Stimulated activated CD4-positive, alpha-beta T cell treated with anti-CD3 and anti-CD28 coated beads, TNF-alpha, amount 100 ng/mL, for 24 hours (primary cell): Measurements from ENCODE around the gene KCP.
A peak's percentile ranks its signal among the peaks of the same experiment; 100 is the strongest.

Source experiments
- DNase-seq, 3 experiments: peaks; one replicate each; pipeline ENCODE4 v3.0.0-alpha.2; 2020; ENCODE audit warnings: low read depth in 3 of 3

KCP gene

DNA sequence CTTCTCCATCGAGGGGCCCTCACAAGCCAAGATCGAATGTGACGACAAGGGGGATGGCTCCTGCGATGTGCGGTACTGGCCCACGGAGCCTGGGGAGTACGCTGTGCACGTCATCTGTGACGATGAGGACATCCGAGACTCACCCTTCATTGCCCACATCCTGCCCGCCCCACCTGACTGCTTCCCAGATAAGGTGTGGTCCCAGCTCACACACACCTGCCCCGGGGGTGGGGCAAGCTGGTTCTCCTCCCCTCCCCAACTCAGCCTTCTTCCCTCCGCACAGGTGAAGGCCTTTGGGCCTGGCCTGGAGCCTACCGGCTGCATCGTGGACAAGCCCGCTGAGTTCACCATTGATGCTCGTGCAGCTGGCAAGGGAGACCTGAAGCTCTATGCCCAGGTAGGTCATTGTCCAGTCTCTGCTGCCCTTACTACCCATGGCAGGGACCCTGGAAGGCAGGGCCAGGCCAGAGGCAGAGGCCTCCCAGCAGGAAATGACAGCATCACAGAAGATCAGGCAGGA is 69.3 kb downstream of the KCP start:
- DNase-seq = no peak

DNA sequence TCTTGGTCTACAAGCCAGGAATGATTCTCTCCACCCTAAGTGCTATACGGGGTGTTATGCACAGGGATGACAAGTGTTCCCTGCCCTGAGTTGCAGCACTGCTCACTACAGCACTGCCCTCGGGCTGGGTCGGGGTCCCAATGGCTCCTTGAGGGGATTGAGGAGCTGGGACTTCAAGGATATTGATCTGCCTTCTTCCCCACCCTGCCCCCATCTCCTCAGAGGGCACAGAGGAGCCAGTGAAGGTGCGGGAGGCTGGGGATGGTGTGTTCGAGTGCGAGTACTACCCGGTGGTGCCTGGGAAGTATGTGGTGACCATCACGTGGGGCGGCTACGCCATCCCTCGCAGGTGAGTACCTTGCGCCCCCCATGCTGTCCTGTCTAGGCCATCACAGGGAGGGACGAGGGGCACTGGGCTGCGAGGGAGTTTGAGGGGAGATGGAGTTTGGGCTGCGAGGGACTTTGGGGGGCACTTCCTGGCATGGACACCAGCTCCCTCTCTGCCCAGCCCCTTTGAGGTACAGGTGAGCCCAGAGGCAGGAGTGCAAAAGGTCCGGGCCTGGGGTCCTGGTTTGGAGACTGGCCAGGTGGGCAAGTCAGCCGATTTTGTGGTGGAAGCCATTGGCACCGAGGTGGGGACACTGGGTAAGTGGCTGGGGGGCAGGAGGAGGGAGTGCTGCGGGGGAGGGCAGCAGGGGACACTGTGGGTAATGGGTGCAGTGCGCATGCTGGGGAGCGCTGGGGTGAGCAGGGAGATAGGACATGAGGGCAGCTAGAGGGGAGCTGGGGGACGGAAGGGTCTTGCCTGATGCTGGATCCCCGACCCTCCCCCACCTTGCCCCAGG is 70.0 kb downstream of the KCP start:
- no peak for DNase-seq

DNA sequence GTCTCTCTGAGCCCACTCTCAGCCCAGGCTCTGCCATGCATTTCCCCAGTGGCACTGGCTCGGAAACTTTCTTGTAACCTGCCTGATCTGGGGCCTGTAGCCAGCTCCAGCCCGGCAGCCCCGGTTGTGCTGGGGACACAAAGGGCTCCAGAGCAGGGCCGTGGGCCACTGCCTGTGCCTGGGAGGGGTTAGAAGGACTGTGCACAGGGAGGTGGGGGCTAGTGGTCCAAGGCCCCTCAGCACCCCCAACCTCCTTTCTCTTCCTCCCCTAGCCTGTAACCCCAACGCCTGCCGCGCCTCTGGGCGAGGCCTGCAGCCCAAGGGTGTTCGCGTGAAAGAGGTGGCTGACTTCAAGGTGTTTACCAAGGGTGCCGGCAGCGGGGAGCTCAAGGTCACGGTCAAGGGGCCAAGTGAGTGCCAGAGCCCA is 70.7 kb downstream of the KCP start:
- no peak for DNase-seq

DNA sequence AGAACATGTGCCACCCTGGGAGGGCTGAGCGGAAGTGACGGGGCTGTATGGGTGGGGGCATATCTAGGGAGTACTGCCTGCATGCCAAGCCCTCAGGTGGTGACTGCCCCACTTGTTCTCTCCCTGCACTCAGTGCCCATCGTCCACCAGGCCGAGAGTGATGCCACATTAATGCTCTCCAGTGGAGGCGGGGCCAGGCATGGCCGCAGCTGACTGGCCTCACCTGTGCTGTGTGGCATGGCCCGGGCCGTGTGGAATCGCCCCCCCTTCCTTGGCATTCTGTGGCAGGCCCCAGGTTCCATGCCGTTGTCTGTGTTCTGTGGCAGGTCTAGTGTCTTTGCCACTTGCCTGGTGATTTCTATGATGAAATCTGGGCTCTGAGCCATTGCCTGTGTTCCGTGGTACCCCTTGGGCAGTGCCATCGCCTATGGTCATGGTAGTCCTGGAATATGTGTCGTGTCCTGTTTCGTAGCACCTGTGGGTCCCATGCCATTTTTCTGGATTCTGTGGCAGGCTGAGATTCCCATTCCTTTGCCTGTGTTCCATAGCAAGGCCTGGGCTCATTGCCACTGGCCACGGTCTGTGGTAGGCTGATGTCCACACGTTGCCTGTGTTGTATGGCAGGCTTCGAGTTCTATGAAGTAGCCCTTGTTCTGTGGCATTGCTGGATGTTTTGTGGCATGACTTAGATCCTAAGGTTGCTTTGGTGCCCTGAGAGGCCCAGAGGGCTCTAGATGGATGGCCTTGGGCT is 71.4 kb downstream of the KCP start:
- DNase-seq = no peak

DNA sequence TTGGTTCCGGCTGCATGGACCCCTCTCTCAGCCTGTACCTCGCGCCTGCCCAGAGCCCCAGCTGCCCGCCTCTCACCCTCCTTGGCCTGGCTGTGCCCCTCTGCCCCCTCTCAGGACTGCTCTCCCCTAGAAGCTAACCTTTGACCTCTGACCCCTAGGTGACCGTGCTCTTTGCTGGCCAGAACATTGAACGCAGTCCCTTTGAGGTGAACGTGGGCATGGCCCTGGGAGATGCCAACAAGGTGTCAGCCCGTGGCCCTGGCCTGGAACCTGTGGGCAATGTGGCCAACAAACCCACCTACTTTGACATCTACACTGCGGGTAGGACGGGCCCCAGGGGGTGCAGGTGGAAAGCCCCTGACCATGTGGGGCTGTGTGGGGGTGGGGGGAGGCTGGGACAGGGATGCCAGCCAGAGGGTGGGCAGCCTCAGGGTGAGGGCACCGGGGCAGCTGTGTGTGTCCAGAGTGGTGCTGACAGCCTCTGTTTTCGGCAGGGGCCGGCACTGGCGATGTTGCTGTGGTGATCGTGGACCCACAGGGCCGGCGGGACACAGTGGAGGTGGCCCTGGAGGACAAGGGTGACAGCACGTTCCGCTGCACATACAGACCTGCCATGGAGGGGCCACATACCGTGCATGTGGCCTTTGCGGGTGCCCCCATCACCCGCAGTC is 72.3 kb downstream of the KCP start:
- DNase-seq = no peak

DNA sequence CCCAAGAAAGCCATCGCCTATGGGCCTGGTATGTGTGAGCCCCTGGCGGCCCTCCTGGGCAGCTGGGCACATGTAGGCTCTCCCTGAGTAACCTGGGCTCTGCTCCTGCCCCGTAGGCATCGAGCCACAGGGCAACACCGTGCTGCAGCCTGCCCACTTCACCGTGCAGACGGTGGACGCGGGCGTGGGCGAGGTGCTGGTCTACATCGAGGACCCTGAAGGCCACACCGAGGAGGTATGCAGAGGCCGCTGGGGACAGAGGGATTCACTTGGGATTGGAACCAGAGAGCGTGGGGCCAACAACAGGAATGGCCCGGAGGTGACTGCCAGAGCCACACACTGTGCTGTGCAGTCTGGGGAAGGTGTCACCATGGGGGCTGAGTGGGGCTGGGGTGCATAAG is 73.0 kb downstream of the KCP start:
- DNase-seq = no peak

DNA sequence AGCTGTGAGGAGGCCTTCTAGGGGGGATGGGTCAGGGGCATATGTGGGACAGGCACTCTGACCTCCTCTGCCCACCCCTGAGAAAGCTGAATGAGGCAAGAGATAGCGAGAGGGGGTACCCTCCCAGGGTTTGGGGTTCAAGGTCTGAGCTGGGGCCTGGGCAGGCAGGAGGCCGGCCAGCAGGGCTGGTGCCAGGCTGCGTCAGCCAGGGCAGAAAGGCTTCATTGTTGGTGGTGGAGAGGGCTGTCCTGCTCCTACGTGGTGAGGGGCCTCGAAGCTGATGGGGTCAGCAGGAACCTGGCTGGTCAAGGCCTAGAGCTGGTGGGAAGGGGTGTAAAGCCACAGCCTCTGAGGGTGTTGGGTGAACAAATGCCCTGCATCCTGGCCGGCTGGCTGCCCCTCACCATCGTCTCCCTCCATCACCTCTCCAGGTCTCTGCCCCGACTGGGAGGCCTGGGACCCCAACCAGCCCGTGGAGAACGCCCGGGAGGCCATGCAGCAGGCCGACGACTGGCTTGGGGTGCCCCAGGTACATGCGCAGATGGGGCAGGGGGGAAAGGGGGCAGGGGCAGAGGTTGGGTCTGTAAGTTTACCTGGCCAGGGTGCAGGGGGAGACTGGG is 73.7 kb downstream of the KCP start:
- no peak for DNase-seq

DNA sequence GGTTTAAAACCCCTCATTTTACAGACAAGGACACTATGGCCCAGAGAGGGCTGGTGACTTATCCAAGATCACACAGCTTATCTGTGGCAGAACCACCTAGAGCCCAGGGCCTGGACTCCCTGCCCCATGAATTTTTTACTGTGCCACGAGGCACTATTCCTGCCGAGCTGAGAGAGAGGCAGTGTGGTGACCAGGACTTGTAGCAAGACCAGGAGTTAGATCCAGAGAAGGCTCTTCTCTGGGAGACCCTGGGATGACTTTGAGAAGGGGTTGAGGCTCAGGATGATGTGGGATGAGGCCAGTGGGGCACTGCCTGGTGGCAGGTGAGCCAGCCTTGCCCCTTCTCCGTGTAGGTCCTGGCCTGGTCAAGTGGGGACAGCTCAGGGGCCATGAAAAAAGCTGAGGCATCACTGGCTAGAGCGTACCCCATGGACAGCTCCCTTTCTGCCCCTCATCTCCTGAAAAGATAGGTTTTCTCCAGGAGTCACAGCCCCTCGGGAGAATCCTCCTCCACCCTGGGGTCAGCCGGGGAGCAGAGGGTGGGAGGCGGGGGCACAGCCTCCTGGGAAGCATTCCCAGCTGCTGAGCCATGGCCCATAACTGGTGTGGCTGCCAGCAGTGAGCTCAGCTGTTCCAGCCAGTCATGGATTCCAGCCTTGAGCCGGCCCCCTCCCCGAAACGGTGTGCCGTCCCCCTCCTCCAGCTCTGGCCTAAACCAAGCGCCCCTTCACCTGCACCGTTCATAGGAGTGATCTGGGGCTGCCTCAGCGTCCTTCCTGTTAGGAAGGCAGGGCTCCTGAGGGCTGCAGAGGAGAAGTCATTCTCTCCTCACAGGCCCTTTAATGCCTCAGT is 74.5 kb downstream of the KCP start:
- DNase-seq = no peak

DNA sequence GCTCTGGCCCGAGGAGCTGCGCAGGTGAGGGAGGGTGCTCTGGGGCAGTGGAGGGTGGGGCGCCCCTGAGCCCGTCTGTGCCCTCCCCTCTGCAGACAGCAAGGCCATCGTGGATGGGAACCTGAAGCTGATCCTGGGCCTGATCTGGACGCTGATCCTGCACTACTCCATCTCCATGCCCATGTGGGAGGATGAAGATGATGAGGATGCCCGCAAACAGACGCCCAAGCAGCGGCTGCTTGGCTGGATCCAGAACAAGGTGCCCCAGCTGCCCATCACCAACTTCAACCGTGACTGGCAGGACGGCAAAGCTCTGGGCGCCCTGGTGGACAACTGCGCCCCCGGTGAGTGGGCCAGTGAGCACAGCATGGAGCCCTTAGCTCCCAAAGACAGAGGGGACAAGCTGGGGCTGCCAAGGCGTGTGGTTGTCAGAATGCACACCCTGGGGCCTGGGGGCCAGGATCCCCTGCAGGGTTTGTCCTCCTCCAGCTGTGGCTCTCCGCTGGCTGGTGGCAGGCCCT is 75.2 kb downstream of the KCP start:
- no peak for DNase-seq

DNA sequence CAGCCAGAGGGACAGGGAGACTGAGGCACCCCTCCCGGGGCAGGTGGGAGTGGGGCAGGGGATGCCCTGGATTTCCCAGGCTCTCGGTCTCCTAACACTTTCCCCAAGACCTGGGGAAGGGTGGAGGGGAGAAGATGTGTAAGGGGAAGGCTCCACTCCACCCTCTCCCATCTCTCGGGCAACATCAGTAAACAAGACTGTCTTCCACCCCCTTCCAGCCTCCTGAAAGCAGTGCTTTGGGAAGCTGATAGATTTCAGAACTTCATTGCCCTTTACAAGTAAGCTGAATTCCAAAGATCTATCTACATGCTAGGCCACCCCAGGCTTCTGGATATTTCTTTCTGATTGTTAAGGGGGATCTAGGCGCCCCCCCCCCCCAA is 76.6 kb downstream of the KCP start:
- no peak for DNase-seq

DNA sequence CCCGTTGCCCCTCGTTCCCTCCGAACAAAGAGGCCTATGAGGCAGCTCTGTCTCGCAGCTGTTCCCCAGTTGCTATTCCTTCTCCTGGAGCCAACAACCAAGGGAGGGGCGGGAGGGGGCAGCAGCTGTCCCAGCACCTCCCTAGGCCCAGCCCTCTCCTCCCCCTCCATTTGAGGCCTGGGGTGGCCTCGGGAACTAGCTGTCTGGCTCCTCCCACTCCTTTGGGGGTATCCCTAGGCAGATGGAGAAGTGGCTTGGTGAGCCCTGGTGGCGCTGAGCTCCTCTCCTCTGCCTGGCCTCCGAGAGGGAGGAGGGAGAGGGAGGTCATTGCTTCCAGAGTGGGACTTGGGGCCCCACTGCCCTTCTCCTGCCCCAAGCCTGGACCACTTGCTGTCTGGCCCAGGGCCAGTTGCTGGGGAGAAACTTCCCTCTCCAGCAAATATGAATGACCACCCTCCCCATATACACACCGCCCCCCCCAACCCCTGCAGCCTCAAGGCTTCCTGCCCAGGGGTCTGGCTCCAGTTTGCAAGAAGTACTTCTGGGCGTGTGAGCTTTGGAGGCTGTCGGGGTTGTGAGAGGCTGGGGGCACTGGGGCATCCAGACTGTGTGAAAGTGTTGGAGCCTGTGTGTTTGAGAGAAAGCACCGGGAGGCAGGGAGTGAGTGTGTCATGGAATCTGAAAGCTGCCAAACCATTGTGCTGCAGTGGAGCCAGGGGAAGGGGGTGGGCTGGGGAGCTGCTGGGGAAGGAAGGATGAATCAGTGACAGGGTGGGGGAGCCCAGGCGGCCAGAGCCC is 77.2 kb downstream of the KCP start:
- no peak for DNase-seq

DNA sequence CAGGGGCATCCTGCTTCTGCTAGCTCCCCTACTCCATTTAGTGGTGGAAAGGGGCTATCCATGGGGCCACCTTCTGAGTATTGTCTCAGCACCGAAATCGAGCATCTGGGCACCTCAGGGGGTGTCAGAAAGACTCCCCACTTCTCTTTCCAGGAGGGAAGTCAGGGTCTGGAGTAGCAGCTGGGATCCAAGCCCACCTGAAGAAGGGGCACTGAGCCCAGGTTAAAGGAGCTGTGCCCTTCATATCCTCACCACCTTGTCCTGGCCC is 77.7 kb downstream of the KCP start:
- no peak for DNase-seq

DNA sequence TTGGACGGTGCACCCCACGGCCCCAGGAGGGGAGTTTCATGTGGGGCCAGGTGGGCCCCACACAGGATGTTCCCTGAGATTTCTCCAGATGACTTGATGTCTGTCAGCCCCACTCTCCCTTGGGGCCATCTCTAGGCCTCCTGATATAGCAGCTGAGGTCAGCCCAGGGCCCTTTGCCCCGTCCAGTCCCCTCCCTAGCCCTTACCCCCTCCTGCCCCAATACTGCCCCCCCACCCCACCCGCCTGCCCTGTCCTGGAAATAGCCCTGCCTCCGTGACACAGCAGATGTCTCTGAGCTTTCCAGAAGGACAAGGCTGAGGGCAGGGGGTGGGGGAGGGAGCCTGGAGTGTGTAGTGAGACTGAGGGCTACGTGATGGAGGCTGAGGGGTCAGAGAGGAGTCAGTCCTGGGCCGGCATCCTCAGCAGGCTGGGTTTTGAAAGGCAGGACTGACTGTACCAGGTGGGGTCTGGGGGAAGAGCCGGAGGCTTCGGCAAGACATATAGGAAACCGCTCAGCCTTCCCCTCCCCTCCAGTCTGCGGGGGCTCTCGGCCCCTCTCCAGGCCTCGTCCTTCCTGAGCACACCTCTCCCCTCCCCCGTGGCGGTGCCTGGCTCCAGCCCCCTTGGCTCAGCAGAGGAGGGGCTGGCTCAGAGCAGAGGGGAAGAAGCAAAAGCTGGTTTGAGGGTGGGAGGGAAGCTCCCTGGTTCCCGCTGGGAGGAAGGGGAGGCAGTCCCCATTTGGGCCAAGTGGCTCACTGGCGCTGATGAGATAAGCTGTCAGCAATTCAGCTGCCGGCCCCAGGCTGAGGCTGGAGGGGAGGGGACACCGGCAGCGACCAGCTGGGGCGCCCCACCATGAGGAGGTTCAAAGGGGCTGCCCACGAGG is 78.3 kb downstream of the KCP start:
- DNase-seq = no peak

DNA sequence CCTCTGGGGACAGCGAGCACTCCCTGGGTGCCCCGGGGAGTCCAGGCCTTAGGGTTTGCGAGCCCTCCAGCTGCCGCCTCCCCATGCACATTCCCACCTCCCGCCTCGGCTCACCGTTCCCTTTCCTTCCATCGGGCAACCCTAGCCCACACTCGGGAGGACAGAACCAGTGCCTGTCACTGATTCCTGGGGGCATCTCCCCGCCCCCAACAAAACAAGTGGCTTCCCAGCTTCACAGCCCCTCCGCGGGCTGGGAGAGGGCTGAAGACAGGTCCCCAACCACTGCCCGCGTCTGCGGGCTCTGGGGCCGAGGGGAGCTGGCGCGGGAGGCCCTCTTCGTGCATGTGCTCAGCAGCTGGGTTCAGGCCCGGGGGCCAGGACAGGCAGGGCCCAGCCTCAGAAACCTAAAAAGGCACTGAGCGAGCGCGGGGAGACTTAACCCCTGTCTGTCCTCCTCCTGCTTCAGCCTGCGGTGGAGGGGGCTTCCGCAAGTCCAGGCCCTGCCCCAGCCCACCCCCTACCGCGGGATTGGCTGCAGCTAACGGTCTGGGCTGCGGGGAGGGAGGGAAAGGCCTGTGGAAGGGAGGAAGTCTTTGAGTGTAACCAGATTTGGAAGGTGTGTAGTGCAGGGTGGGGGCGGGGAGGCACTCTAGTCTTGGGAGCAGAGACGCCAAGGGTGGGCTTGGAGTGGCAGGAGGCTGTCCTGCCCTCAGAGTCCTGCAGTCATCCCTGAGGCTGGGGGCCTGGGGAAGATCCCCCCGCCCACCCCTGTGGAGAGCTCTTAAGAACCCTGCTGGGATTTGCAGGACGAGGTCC is 79.1 kb downstream of the KCP start:
- no peak for DNase-seq

DNA sequence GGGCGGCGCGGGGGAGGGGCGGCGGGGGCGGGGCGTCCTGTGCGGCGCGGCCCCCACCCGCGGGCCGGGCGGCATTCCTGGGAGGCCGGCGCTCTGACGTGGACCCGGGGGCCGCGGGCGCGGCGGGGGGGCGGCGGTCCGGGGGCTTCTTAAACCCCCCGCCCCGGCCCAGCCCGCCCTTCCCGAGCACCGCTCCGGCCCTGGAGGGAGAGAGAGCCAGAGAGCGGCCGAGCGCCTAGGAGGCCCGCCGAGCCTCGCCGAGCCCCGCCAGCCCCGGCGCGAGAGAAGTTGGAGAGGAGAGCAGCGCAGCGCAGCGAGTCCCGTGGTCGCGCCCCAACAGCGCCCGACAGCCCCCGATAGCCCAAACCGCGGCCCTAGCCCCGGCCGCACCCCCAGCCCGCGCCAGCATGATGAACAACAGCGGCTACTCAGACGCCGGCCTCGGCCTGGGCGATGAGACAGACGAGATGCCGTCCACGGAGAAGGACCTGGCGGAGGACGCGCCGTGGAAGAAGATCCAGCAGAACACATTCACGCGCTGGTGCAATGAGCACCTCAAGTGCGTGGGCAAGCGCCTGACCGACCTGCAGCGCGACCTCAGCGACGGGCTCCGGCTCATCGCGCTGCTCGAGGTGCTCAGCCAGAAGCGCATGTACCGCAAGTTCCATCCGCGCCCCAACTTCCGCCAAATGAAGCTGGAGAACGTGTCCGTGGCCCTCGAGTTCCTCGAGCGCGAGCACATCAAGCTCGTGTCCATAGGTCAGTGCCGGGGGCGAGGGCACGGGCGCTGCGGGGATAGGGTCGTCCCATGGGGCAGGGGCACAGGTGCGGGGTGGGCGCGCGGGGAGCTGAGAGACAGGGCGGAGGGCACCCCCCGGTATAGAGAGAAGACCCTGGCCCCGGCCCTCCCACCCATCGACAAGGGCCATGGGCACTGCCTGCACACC is 80.0 kb downstream of the KCP start, which contains the start of gene FLNC:
TSS of gene FLNC (plus strand) at position 176 of the 947 bp plus-strand sequence. CDS start at position 408, 232 bp downstream.
- peak in 2 of 3 experiments; percentile 6 to 42 for DNase-seq

DNA sequence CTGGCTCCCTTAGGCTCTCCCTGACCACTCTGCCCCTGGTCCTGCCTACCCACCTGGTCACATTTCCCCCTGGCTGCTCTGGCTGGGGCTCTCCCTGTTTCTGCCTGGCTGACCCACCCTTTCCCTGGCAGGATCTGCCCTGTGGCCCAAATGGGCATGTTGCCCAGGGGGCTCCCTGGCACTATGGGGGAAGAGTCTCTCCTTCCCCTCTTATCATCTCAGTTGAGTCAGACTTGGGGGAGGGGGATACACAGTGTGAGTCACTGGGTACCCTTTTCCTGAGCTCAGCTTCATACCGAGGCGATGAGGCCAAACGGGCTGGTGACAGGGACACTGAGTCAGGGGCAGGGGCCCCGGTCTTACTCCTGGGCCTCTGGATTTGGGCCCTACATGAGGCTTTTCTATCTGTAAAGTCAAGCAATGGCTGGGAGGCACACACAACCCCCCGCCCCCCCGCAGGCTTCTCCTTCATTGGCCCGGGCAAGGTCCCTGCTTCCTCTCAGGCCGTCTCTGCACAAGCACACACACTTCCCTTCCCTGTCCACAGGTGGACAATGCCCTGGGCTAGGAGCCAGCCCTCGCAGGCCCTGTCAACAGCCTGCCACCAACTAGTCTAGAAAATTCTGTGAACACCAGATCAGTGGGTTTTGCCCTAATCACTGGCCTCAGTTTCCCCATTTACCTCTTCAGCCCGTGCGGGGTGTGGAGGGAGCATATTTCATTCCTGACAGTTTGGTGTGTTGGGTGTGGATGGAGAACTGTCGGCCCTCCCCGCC is 80.9 kb downstream of the KCP start:
- no peak for DNase-seq
